Mesenchymal stem cell (in vitro differentiated cells and primary cell): ENCODE data around the gene GNAT3.

Experiments used
- DNase-seq: peaks from one replicate; pipeline ENCODE4 v3.0.0-alpha.2; 2013
- H2AFZ ChIP-seq: one replicate; pipeline ENCODE4 v1.6.1; 2013; ENCODE audit warnings: low read depth, mild to moderate bottlenecking, control low read depth, inconsistent platforms, low read length, moderate library complexity
- H2AK5ac ChIP-seq: 2 replicates; pipeline ENCODE4 v1.6.1; 2013; ENCODE audit warnings: low read length, moderate library complexity, mild to moderate bottlenecking, inconsistent platforms; ENCODE audit not compliant: severe bottlenecking
- H2BK120ac ChIP-seq: one replicate; pipeline ENCODE4 v1.6.1; 2013; ENCODE audit warnings: low read depth, mild to moderate bottlenecking, inconsistent platforms, low read length, moderate library complexity
- H2BK12ac ChIP-seq, 2 experiments: one replicate each; pipeline ENCODE4 v1.6.1; 2013; ENCODE audit warnings: inconsistent platforms in 2 of 2, low read length in 2 of 2, mild to moderate bottlenecking in 2 of 2, moderate library complexity in 2 of 2, control low read depth in 1 of 2
- H2BK15ac ChIP-seq: one replicate; pipeline ENCODE4 v1.6.1; 2013; ENCODE audit warnings: mild to moderate bottlenecking, low read depth, inconsistent platforms; ENCODE audit not compliant: poor library complexity, severe bottlenecking
- H2BK5ac ChIP-seq: 2 replicates; pipeline ENCODE4 v1.6.1; 2013; ENCODE audit warnings: low read depth, mild to moderate bottlenecking, low read length, control low read depth, inconsistent platforms; ENCODE audit not compliant: poor library complexity, severe bottlenecking
- H3K14ac ChIP-seq, 2 experiments: one replicate each; pipeline ENCODE4 v1.6.1; 2013; ENCODE audit warnings: inconsistent platforms in 2 of 2, low read length in 2 of 2, control low read depth in 1 of 2, mild to moderate bottlenecking in 1 of 2, moderate library complexity in 1 of 2
- H3K18ac ChIP-seq, 2 experiments: one replicate each; pipeline ENCODE4 v1.6.1; 2013; ENCODE audit warnings: inconsistent platforms in 2 of 2, low read length in 2 of 2, control low read depth in 1 of 2, low read depth in 1 of 2, mild to moderate bottlenecking in 1 of 2
- H3K23ac ChIP-seq, 2 experiments: one replicate each; pipeline ENCODE4 v1.6.1; 2013; ENCODE audit warnings: inconsistent platforms in 2 of 2, low read length in 2 of 2, mild to moderate bottlenecking in 2 of 2, moderate library complexity in 2 of 2, control low read depth in 1 of 2
- H3K27ac ChIP-seq: 2 replicates; pipeline ENCODE4 v1.5.1; 2013; ENCODE audit warnings: mild to moderate bottlenecking, moderate library complexity, low read length, control low read depth, inconsistent platforms; ENCODE audit not compliant: poor library complexity, severe bottlenecking
- H3K27me3 ChIP-seq, 2 experiments: 2 replicates each; pipeline versions ENCODE4 v1.6.1 to v1.7.0; 2013; ENCODE audit warnings: low read length in 2 of 2, mild to moderate bottlenecking in 2 of 2, moderate library complexity in 2 of 2, control low read depth in 1 of 2, inconsistent platforms in 1 of 2; ENCODE audit not compliant: control insufficient read depth in 1 of 2, insufficient read depth in 1 of 2
- H3K36me3 ChIP-seq, 2 experiments: 2 replicates each; pipeline versions ENCODE4 v1.6.1 to v1.7.0; 2013; ENCODE audit warnings: low read length in 2 of 2, control low read depth in 1 of 2, inconsistent platforms in 1 of 2, low read depth in 1 of 2, mild to moderate bottlenecking in 1 of 2; ENCODE audit not compliant: insufficient read depth in 2 of 2, control insufficient read depth in 1 of 2
- H3K4ac ChIP-seq, 2 experiments: one replicate each; pipeline ENCODE4 v1.6.1; 2013; ENCODE audit warnings: inconsistent platforms in 2 of 2, low read length in 2 of 2, mild to moderate bottlenecking in 2 of 2, moderate library complexity in 2 of 2, control low read depth in 1 of 2, low read depth in 1 of 2
- H3K4me1 ChIP-seq: 2 replicates; pipeline ENCODE4 v1.6.1; 2013; ENCODE audit warnings: low read depth, low read length, control low read depth; ENCODE audit not compliant: control insufficient read depth, insufficient read depth
- H3K4me2 ChIP-seq: 2 replicates; pipeline ENCODE4 v1.6.1; 2013; ENCODE audit warnings: low read length, mild to moderate bottlenecking, inconsistent platforms; ENCODE audit not compliant: poor library complexity, severe bottlenecking
- H3K4me3 ChIP-seq, 2 experiments: 2 replicates each; pipeline versions ENCODE4 v1.5.1 to v1.7.0; 2013; ENCODE audit warnings: low read length in 2 of 2, mild to moderate bottlenecking in 2 of 2, control low read depth in 1 of 2, low read depth in 1 of 2; ENCODE audit not compliant: insufficient read depth in 1 of 2
- H3K79me1 ChIP-seq: replicated peaks from 2 replicates; pipeline ENCODE4 v1.6.1; 2013; ENCODE audit warnings: mild to moderate bottlenecking, control low read depth, low read length, inconsistent platforms; ENCODE audit not compliant: poor library complexity, severe bottlenecking
- H3K9ac ChIP-seq: 2 replicates; pipeline ENCODE4 v1.7.0; 2013; ENCODE audit warnings: mild to moderate bottlenecking, low read length, moderate library complexity
- H3K9me3 ChIP-seq: 2 replicates; pipeline ENCODE4 v1.7.0; 2013; ENCODE audit warnings: mild to moderate bottlenecking, low read length; ENCODE audit not compliant: control insufficient read depth
- H4K8ac ChIP-seq: one replicate; pipeline ENCODE4 v1.6.1; 2013; ENCODE audit warnings: inconsistent platforms, mild to moderate bottlenecking, low read length, moderate library complexity
- H4K91ac ChIP-seq: one replicate; pipeline ENCODE4 v1.6.1; 2013; ENCODE audit warnings: mild to moderate bottlenecking, low read length, inconsistent platforms
- WGBS: methylation state at CpG from one replicate; pipeline ENCODE4 v1.1.7; 2013; ENCODE audit warnings: mixed read lengths; 5-methylcytosine and 5-hydroxymethylcytosine counted together

The GNAT3 gene

DNA sequence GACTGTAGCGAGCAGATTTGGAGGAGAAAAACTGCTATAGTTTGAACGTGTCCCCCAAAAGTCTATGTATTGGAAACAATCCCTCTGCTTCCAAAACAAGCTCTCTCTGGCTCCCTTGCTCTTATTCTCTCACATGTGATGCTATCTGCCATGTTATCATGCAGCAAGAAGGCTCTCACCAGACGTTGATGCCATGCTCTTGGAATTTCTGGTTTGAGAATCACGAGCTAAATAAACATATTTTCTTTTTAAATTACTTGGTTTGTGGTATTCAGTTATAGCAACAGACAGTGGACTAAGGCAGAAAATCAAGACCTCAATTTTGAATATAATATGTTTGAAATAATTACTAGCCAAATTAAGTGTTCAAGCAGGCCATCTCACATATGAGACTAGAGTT is 17.5 kb upstream of the GNAT3 start:
- H3K9ac ChIP-seq: no peak overlapping the region
- H3K4me2 ChIP-seq: no peak overlapping the region
- H3K36me3 ChIP-seq: no peaks in the 10 kb centered on the region
- no peak for DNase-seq
- H3K27ac ChIP-seq: no peak overlapping the region
- H3K4me1 ChIP-seq: no peaks in the 10 kb centered on the region
- no peaks in the 10 kb centered on the region for H3K9me3 ChIP-seq
- no peak overlapping the region for H2BK12ac ChIP-seq
- no peak overlapping the region for H3K4me3 ChIP-seq
- H4K8ac ChIP-seq: no peak overlapping the region
- no peak overlapping the region for H2BK5ac ChIP-seq
- no peak overlapping the region for H3K4ac ChIP-seq
- H3K23ac ChIP-seq: no peak overlapping the region
- no peak overlapping the region for H2BK120ac ChIP-seq
- H2BK15ac ChIP-seq: no peak overlapping the region
- H2AK5ac ChIP-seq: no peak overlapping the region
- no peaks in the 10 kb centered on the region for H3K27me3 ChIP-seq
- H3K18ac ChIP-seq: no peak overlapping the region
- WGBS: 87% methylated on average over 3 of the region's 4 CpGs
- no peak overlapping the region for H2AFZ ChIP-seq
- no peak overlapping the region for H4K91ac ChIP-seq
- no peak overlapping the region for H3K14ac ChIP-seq
- H3K79me1 ChIP-seq: no peaks in the 10 kb centered on the region

DNA sequence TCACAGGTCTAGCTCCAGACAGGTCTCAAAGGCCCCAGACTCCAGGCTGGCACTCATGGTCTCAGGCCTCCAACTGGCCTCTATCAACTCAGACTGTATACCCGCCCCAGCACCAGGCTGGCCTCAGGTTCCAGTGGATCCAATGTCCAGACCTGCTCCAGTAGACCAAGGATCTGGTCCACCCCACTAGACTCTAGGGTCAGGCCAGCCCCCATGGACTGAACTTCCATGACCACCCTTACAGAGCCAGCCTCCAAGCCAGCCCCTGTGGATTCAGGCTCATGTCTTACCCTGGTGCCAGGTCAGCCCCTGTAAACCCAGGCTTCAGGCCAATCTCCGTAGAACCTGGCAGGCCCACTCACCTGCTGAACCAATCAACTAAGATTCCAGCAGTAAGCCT is 16.8 kb upstream of the GNAT3 start:
- Histone ChIP-seq H3K79me1 (no peaks in the 10 kb centered on the region), H2BK15ac (no peak overlapping the region), H3K36me3 (no peaks in the 10 kb centered on the region), H2AK5ac (no peak overlapping the region), H3K18ac (no peak overlapping the region), H3K4me2 (no peak overlapping the region), H4K91ac (no peak overlapping the region), H2BK120ac (no peak overlapping the region), H4K8ac (no peak overlapping the region), H3K27me3 (no peaks in the 10 kb centered on the region), H3K4me1 (no peaks in the 10 kb centered on the region), H3K23ac (no peak overlapping the region), H3K4ac (no peak overlapping the region), H3K14ac (no peak overlapping the region), H2BK5ac (no peak overlapping the region), H3K9ac (no peak overlapping the region), H3K4me3 (no peak overlapping the region), H2BK12ac (no peak overlapping the region), H3K9me3 (no peaks in the 10 kb centered on the region), H3K27ac (no peak overlapping the region), H2AFZ (no peak overlapping the region)
- WGBS: 96% methylated on average over 2 of the region's 2 CpGs
- no peak for DNase-seq

DNA sequence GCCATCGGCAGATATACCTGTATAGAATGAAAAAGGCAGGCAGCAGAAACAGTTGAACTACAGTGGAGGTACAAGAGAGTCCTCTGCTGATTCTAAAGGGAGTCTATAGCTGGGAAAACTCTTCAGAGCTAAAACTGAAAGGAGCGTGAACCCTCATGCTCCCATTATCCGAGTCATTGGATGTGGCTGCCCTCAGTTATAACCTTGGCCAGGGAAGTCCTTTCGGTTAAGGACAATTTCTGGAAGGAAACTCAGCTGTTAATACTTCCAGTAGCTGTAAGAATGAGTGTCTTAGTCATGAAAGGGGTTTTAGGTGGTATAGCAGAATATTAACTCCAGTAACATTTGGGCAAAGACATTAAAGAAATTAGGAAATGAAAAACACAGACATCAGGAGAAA is 14.6 kb upstream of the GNAT3 start:
- Histone ChIP-seq H3K79me1 (no peaks in the 10 kb centered on the region), H3K4me2 (no peak overlapping the region), H2AK5ac (no peak overlapping the region), H4K8ac (no peak overlapping the region), H3K18ac (no peak overlapping the region), H3K4ac (no peak overlapping the region), H3K4me3 (no peak overlapping the region), H3K27me3 (no peaks in the 10 kb centered on the region), H3K9me3 (no peaks in the 10 kb centered on the region), H2BK5ac (no peak overlapping the region), H3K14ac (no peak overlapping the region), H2BK15ac (no peak overlapping the region), H3K27ac (no peak overlapping the region), H2BK12ac (no peak overlapping the region), H3K4me1 (no peaks in the 10 kb centered on the region), H4K91ac (no peak overlapping the region), H2AFZ (no peak overlapping the region), H3K9ac (no peak overlapping the region), H2BK120ac (no peak overlapping the region), H3K36me3 (no peaks in the 10 kb centered on the region), H3K23ac (no peak overlapping the region)
- 95% methylated on average over 4 of the region's 4 CpGs for WGBS
- no peak for DNase-seq

DNA sequence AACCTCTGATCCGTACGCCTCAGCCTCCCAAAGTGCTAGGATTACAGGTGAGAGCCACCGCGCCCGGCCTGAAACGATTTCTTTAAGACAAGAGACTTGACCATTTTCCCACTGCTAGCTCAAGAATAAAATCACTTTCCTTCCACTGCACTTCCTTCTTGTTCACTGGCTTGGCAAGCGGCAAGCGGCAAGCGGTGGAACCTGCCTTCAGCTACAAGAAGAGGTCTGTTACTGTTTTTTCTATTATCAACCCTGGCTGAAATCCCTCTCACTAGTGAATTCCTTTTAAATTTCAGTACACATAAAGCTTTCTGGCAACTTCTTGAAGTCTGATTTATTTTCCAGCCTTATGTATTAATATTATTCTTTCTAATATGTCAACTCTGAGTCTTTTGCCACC is 12.8 kb upstream of the GNAT3 start:
- WGBS: 97% methylated on average over 9 of the region's 9 CpGs
- H3K4me1 ChIP-seq: no peaks in the 10 kb centered on the region

More for the DNA sequence above, 12.8 kb upstream of the GNAT3 start:
- Histone ChIP-seq H4K91ac (no peak overlapping the region), H3K4me3 (no peak overlapping the region), H3K36me3 (no peaks in the 10 kb centered on the region), H3K18ac (no peak overlapping the region), H2BK15ac (no peak overlapping the region), H2BK120ac (no peak overlapping the region), H3K9ac (no peak overlapping the region), H2AFZ (no peak overlapping the region), H3K27ac (no peak overlapping the region), H3K9me3 (no peaks in the 10 kb centered on the region), H3K27me3 (no peaks in the 10 kb centered on the region), H3K14ac (no peak overlapping the region), H3K4me2 (no peak overlapping the region), H3K4ac (no peak overlapping the region), H2BK12ac (no peak overlapping the region), H3K23ac (no peak overlapping the region), H2AK5ac (no peak overlapping the region), H3K79me1 (no peaks in the 10 kb centered on the region), H4K8ac (no peak overlapping the region), H2BK5ac (no peak overlapping the region)
- DNase-seq: no peak
